KOPT-K1 (cell line): ENCODE results near the gene EXOC3L2.
"Not testable (repeated sequence)": the region's sequence is repeated elsewhere in the genome, so short reads cannot be mapped to it uniquely, and the experiment has no call there.

Experiments used
- H3K27ac ChIP-seq: fragments of 200-600 bp; sonication (generic); 2 replicates; pipeline ENCODE4 v1.5.1; 2016; ENCODE audit warnings: antibody characterized with exemption, mild to moderate bottlenecking, low read depth, low read length; ENCODE audit not compliant: poor library complexity, severe bottlenecking
- H3K36me3 ChIP-seq: fragments of 200-600 bp; sonication (generic); 2 replicates; pipeline ENCODE4 v1.5.1; 2017; ENCODE audit warnings: antibody characterized with exemption, mild to moderate bottlenecking, low read length, moderate library complexity; ENCODE audit not compliant: insufficient read depth
- H3K9me3 ChIP-seq: fragments of 200-600 bp; sonication (generic); 2 replicates; pipeline ENCODE4 v1.5.1; 2017; ENCODE audit warnings: antibody characterized with exemption, low read length, mild to moderate bottlenecking; ENCODE audit not compliant: insufficient read depth, poor library complexity, severe bottlenecking

The EXOC3L2 gene

DNA sequence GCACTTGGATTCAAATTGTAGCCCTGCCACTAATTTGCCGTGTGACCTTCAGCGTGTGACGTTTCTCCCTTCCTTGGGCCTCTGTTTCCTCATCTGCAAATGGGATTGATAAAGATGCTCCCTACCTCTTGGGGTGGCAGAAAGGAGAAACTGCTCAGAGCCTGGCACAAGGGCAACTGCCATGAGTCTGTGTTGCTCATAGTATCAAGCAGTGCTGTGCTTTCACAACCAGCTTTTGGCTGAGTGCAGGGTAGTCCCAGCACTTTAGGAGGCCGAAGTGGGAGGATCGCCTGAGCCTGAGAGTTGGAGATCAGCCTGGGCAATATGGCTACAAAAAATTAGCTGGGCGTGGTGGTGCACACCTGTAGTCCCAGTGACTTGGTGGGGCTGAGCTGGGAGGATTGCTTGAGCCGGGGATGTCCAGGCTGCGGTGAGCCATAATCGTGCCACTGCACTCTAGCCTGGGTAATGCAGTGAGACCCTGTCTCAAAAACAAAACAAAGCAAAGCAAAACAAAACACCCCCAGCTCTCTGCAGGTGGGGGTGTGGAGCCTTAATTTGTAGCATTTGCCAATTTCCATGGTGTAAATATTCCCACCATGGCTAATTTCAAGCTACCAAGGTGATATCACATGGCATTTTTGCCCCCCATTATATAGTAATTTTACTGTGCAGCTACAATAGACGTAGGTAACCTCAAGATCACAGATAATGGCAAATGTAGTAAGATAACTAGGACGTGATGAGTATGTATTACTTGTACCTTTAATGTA lies 4.2 kb upstream of the EXOC3L2 start:
- Histone ChIP-seq H3K36me3 (no peaks in the 10 kb centered on the region), H3K27ac (no peak overlapping the region), H3K9me3 (no peaks in the 10 kb centered on the region)

DNA sequence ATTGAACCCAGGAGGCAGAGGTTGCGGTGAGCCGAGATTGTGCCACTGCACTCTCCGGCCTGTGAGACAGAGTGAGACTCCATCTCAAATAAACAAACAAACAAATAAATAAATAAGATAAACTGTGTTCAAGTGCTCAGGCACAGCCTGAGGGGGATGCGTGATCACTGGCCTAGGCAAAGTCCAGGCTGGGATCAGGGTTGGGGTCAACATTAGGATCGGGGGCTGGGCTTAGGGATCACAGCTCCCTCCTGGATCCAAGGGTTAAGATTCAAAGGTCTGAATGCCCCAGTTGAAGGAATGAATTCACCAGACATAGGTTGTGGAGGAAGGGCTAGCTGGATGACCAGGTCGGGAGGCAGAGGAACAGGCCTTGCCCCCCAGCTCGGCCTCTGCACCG lies 1.9 kb upstream of the EXOC3L2 start:
- Histone ChIP-seq H3K36me3 (no peaks in the 10 kb centered on the region), H3K9me3 (no peaks in the 10 kb centered on the region), H3K27ac (no peak overlapping the region)

DNA sequence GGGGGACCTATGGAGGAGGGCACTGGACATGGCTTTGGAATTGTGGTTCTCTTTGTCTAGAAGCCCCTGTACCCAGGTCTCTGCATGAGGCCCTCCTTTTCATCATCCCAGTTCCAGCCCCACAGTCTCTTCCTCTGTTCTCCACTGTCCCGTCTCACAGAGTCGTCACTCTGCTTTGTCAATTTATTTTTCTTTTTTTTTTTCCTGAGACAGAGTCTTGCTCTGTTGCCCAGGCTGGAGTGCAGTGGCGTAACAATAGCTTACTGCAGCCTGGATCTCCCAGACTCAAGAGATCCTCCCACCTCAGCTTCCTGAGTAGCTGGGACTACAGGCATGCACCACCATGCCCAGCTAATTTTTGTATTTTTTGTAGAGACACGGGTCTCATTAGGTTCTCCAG lies 619 bp upstream of the EXOC3L2 start:
- Histone ChIP-seq H3K27ac (no peak overlapping the region), H3K36me3 (no peaks in the 10 kb centered on the region), H3K9me3 (no peaks in the 10 kb centered on the region)

DNA sequence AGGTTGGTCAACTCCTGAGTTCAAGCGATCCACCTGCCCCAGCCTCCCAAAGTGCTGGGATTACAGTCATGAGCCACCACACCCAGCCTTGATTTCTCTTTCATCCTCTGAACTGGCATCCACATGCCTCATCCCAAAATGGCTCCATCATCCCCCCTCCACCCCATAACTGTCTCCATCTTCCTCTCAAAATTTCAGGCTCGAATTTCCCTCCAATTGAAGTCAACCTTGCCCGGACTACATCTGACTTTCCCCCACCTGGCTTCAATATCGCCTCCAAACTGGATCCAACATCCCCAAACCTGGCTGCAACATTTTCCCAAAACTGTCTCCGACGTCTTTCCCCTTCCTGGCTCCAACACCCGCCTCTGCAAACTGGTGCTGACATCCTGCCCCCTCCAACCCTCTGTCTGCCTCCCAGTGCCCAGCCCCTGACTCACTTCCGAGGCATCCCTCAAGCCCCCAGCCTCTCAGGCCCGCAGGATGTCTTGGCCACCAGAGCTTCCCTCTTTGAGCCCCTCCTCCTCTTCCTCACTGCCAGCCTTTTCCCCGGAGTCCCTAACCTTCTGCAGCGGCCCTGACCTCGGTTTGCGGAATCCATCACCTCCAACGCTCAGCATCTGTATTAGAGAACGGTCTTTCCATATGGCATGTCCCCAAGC lies 943 bp downstream of the EXOC3L2 start:
- no peaks in the 10 kb centered on the region for H3K36me3 ChIP-seq
- H3K9me3 ChIP-seq, result no peaks in the 10 kb centered on the region
- no peak overlapping the region for H3K27ac ChIP-seq

DNA sequence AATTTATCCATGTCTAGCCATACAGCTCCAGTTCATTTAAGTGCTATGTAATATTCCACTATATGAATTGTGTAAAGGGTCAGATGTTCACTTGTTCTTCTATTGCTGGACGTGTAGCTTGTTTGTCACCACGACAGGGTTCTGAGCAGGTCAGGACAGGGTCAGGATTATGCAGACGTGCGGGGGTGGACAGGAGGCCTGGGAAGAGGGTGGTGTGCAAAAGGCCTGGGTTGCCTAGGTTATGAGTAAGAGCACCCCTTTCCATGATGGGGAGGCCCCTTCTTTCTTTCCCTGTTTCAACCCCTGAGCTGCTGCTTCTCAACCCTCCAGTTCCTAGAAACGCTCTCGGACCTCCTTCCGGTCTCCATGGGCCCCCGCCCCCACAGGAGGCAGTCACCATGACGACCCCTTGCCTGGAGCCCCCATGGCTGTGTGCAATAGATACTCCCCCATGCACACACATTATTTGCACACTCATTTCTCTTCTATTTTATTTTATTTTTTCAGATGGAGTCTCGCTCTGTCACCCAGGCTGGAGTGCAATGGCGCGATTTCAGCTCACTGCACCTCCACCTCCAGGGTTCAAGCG lies 2.0 kb downstream of the EXOC3L2 start:
- Histone ChIP-seq H3K9me3 (no peaks in the 10 kb centered on the region), H3K27ac (no peak overlapping the region), H3K36me3 (no peaks in the 10 kb centered on the region)

DNA sequence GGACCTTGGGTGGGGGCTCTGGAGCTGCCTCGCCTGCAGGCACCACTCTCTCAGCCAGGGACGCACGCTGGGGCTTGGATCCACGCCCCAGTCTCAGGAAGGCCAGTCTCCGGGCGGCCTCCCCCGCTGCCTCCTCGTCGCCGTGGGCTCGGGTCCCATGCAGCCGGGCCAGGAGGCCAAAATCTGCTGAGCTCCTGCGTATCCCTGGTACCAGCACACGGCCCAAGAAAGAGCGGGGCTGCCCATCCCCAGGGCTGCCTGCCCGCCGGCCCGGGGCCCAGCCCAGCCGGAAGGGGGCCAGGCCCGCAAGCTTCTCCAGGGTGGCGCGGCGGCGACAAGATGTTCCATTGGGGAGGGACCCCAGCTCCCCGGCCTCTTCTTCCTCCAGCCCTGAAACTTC lies 6.7 kb downstream of the EXOC3L2 start:
- H3K36me3 ChIP-seq, result no peaks in the 10 kb centered on the region
- no peaks in the 10 kb centered on the region for H3K9me3 ChIP-seq
- H3K27ac ChIP-seq, result no peak overlapping the region

DNA sequence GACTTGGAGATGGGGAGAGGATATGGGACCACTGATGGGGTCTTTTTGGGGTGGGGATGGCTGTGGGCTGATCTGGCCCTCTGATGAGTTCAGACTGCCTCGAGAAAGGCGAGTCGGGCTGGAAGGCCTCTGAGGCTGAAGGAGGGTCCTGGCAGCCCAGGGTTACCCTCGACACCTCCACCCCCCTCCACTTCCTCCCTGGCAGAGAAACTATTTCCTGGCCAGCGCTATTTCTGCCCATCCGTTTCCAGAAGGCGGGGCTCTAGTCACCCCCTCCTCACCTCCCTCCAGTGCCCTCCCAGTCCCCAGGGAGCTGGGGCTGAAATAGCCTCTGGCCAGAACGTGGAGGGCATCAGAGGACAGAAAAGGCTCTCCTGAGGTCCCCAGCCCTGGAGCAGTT lies 9.7 kb downstream of the EXOC3L2 start:
- H3K9me3 ChIP-seq, result no peaks in the 10 kb centered on the region
- no peak overlapping the region for H3K27ac ChIP-seq
- H3K36me3 ChIP-seq, result no peaks in the 10 kb centered on the region

DNA sequence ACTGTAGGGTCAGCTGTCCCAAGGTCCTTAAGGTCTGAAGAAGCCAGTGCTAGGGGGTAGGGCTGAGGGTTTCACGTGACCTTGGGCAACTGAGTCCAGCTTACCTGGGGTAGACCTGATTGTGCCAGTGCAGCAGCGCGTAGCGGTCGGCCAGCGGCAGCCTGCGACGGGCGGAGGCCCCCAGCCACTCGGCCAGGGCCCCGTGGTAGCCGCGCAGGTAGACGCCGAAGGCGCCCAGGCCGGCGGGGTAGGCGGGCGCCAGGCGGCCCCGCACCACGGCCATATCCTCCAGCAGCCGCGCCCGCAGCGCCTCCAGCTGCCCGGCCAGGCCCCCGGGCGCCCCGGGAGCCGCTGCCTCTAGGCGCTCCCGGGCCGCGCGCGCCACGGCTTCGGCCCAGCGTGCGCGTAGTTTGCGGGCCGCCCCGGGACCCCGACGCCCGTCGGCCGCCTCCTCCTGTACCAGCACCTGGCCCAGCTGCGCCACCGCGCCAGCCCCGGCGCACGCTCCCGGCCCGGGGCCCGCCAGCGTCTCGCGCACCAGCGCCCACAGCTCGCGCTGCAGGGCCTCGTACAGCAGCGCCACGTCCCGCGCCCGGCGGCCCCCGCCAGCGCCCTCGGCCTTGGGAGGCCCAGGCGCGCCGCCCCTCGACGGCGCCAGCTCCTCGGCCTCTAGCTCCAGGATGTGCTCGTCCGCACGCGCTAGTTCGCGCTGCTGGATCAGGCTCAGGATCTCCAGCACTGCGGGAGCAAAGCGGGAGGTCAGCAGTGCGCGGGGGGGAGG lies 10.9 kb downstream of the EXOC3L2 start:
- Histone ChIP-seq H3K9me3 (no peaks in the 10 kb centered on the region), H3K27ac (no peak overlapping the region)

DNA sequence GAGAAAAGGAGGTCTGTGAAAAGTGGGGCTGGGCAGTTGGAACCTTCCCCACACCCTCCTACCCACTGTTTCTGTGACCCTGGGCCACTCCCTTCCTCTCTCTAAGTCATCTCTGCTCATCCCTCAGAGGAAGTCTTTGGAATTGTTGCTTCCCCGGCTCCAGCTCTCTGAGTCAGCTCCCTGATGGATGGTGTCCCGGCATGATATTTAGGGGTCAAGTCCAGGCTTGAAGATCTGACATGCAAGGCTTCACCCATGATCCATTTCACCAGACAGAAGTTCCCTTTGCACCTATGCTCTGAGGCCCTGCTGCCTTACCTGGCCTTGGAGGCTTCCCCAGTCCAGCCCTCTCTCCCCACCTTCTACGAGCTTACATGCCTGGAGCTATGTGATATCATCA lies 13.3 kb downstream of the EXOC3L2 start:
- Histone ChIP-seq H3K36me3 (no peaks in the 10 kb centered on the region), H3K9me3 (no peaks in the 10 kb centered on the region), H3K27ac (no peak overlapping the region)

More for the DNA sequence above, 10.9 kb downstream of the EXOC3L2 start:
- no peaks in the 10 kb centered on the region for H3K36me3 ChIP-seq

DNA sequence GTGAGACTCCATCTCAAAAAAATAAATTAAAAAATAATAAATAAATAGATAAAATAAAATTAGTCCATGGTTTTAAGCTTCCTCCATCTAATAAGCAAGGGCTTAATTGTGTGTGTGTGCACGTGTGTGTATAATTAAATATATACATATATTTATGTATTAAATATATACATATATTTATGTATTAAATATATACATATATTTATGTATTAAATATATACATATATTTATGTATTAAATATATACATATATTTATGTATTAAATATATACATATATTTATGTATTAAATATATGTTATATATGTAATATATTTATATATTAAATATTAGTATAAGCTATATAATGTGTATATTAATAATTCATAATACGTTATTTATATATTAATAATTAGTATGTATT lies 16.2 kb downstream of the EXOC3L2 start:
- H3K27ac ChIP-seq, H3K9me3 ChIP-seq: not testable (repeated sequence)

DNA sequence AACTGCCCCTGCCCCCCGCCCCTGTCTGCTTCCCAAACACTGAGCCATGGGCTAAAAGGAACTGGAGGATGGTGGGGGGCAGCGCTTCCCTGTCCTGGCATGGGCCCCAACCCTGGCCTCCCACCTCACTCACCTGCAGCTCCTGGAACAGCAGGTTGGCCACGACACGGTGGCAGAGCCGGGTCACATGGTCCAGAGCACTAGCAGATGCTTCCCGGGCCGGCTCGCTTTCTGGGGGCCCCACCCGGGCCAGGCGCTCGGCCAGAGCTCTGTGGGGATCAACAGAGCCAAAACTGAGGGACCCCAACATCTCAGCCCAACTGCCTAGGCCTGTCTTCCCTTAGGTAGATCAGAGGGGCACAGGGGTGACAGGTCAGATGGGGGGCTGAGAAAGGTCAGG lies 20.6 kb downstream of the EXOC3L2 start:
- Histone ChIP-seq H3K27ac (no peak overlapping the region), H3K9me3 (no peaks in the 10 kb centered on the region), H3K36me3 (no peaks in the 10 kb centered on the region)

More for the DNA sequence above, 16.2 kb downstream of the EXOC3L2 start:
- not testable (repeated sequence) for H3K36me3 ChIP-seq

DNA sequence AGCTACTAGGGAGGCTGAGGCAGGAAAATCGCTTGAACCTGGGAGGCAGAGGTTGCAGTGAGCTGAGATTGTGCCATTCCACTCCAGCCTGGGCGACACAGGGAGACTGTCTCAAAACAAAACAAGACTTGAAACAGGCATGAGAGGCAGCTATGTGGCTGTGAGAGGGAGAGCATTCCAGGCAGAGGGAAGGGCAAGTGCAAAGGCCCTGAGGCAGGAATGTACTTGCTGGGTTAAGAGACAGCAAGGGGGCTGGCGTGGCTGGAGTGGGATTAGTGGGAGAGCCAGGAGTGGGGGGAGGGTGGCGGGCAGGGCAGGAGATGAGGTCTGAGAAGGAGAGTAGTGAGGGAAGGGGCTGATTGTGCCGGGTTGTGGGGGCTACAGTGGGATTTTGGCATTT lies 21.3 kb downstream of the EXOC3L2 start:
- no peaks in the 10 kb centered on the region for H3K9me3 ChIP-seq
- no peak overlapping the region for H3K27ac ChIP-seq

DNA sequence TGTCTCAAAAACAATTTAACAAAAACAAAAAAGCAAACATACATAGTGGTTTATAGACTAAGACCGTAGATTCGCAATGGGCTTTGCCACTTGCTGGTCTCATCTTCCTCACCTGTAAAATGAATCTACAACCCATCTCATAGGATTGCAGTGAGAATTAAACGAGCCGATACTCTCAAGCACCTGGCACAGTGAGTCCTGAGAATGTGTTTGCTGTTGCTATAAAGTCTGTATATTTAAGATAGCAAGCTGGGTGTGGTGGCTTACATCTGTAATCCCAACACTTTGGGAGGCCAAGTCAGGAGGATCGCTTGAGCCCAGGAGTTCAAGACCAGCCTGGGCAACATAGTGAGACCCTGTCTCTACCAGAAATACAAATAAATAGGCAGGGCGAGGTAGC lies 22.5 kb downstream of the EXOC3L2 start:
- Histone ChIP-seq H3K27ac (no peak overlapping the region), H3K9me3 (no peaks in the 10 kb centered on the region), H3K36me3 (no peaks in the 10 kb centered on the region)

More for the DNA sequence above, 21.3 kb downstream of the EXOC3L2 start:
- no peaks in the 10 kb centered on the region for H3K36me3 ChIP-seq

DNA sequence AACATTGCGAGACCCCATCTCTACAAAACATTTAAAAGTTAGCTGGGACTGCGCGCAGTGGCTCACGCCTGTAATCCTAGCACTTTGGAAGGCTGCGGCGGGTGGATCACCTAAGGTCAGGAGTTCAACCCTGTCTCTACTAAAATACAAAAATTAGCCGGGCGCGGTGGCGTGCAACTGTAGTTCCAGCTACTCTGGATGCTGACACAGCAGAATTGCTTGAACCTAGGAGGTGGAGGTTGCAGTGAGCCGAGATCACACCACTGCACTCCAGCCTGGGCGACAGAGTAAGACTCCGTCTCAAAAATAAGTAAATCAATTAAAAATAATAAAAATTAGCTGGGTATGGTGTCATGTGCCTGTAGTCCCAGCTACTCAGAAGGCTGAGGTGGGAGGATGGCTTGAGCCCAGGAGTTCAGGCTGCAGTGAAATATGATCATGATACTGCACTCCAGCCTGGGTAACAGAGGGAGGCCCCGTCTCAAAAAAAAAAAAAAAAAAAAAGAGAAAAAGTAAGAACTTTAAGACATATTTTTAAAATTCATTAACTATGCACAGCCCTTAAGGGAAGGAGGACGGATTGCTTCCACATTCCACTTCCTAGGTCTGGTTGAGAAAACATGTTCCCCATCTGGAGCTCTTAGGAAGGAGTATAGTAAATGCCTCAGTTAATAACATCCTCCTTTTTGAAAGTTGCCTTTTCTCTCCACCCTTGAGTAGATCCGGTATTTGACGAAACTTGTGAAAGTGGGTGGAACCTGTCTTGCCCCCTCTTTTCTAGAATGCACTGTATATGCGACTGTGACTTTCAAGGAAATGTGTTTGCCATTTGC lies 26.1 kb downstream of the EXOC3L2 start:
- H3K36me3 ChIP-seq, result no peaks in the 10 kb centered on the region
- no peaks in the 10 kb centered on the region for H3K9me3 ChIP-seq
- H3K27ac ChIP-seq, result no peak overlapping the region
